Fibroblast of lung (primary cell): ENCODE measurements around the gene FALEC. TPM values are rescaled to one million over a fixed set of nuclear protein-coding genes. Genes with fewer than 3 reads are reported as not detected.
A peak's percentile ranks its signal among the peaks of the same experiment; 100 is the strongest.
"Not testable (repeated sequence)": the region's sequence is repeated elsewhere in the genome, so short reads cannot be mapped to it uniquely, and the experiment has no call there.

Experiments
- DNase-seq, 2 donors: peaks; one replicate each; pipeline versions ENCODE4 v3.0.0 to v3.0.0-alpha.2; 2010; ENCODE audit warnings: low read depth in 2 of 2
- H2AFZ ChIP-seq: 2 replicates; pipeline ENCODE4 v1.5.1; 2012; ENCODE audit warnings: low read length, control low read depth, inconsistent platforms
- H3K27ac ChIP-seq: 2 replicates; pipeline ENCODE4 v1.5.1; 2011; ENCODE audit warnings: low read length, control low read depth; ENCODE audit not compliant: insufficient read depth
- H3K27me3 ChIP-seq: 2 replicates; pipeline ENCODE4 v1.5.1; 2011; ENCODE audit warnings: mild to moderate bottlenecking, low read length; ENCODE audit not compliant: control insufficient read depth, insufficient read depth
- H3K36me3 ChIP-seq: 2 replicates; pipeline ENCODE4 v1.5.1; 2011; ENCODE audit warnings: low read length; ENCODE audit not compliant: control insufficient read depth, insufficient read depth
- H3K4me1 ChIP-seq: 2 replicates; pipeline ENCODE4 v1.5.1; 2011; ENCODE audit warnings: low read length; ENCODE audit not compliant: control insufficient read depth, insufficient read depth; ENCODE audit errors: extremely low read depth
- H3K4me2 ChIP-seq: 2 replicates; pipeline ENCODE4 v1.5.1; 2011; ENCODE audit warnings: low read length, control low read depth; ENCODE audit not compliant: insufficient read depth; ENCODE audit errors: extremely low read depth
- H3K4me3 ChIP-seq, 4 experiments: fragments of 200-600 bp in 1 of 4; sonication (generic) in 1 of 4; replicated peaks in 1 of 4; 2 replicates each; pipeline ENCODE4 v1.5.1; 2011 to 2016; ENCODE audit warnings: low read length in 4 of 4, low read depth in 3 of 4, mild to moderate bottlenecking in 3 of 4, control low read depth in 2 of 4, inconsistent platforms in 1 of 4, mixed read lengths in 1 of 4; ENCODE audit not compliant: insufficient read depth in 1 of 4; ENCODE audit errors: control extremely low read depth in 1 of 4
- H3K79me2 ChIP-seq: 2 replicates; pipeline ENCODE4 v1.5.1; 2012; ENCODE audit warnings: mild to moderate bottlenecking, low read length, inconsistent platforms; ENCODE audit not compliant: control insufficient read depth, insufficient read depth
- H3K9ac ChIP-seq: 2 replicates; pipeline ENCODE4 v1.5.1; 2011; ENCODE audit warnings: mild to moderate bottlenecking, low read length, control low read depth; ENCODE audit not compliant: insufficient read depth
- H3K9me3 ChIP-seq: 2 replicates; pipeline ENCODE4 v1.5.1; 2012; ENCODE audit warnings: low read depth, low read length; ENCODE audit not compliant: control insufficient read depth, insufficient read depth
- H4K20me1 ChIP-seq: 2 replicates; pipeline ENCODE4 v1.5.1; 2011; ENCODE audit warnings: low read length; ENCODE audit not compliant: control insufficient read depth, insufficient read depth; ENCODE audit errors: extremely low read depth
- CTCF ChIP-seq, 2 donors: IDR thresholded peaks in 1 of 2; conservative IDR thresholded peaks in 1 of 2; 1 replicate in 1 of 2; 2 replicates in 1 of 2; pipeline ENCODE4 v1.5.1; 2011 to 2012; ENCODE audit warnings: low read length in 2 of 2, control low read depth in 1 of 2, inconsistent platforms in 1 of 2, low read depth in 1 of 2, mild to moderate bottlenecking in 1 of 2
- EZH2 ChIP-seq: IDR thresholded peaks from 2 replicates; pipeline ENCODE4 v1.5.1; 2012; ENCODE audit warnings: low read length, control low read depth, mild to moderate bottlenecking; ENCODE audit errors: missing control alignments
- polyA plus RNA-seq, 2 donors: library from polyadenylated mRNA; depleted of rRNA in 1 of 2; stranded (reverse) in 1 of 2; unstranded in 1 of 2; fragments of >200 nt; gene quantifications; 2 replicates each; pipeline ENCODE4 v1.2.1, GENCODE V29; 2011 to 2012; ENCODE audit warnings: missing spikeins in 1 of 2
- total RNA-seq: library from RNA; depleted of rRNA; stranded (reverse); fragments of >200 nt; gene quantifications from 2 replicates; pipeline ENCODE4 v1.2.1, GENCODE V29; 2014

Gene FALEC
- total and polyA plus RNA-seq, 2 donors (not counting 1 experiment from before 2014, with no cell fraction given) = 0.83 TPM; not detected in 1

GRCh38 chr1:150579945-150580642 lies 64.5 kb downstream of the FALEC start:
- TF ChIP-seq EZH2 = no peak
- TF ChIP-seq CTCF (conservative IDR thresholded peaks at IDR 0.05 in 1 of 2, IDR thresholded peaks at IDR 0.05 in 1 of 2; ENCODE audit: low read depth in 1 of 2, low read length in 2 of 2) = no peak
- Histone ChIP-seq H3K27ac (peak overlapping the region; percentile 97), H3K79me2 (peaks cover 49% of the 10 kb centered on the region), H3K27me3 (no peaks in the 10 kb centered on the region), H2AFZ (peak overlapping the region; percentile 43), H3K4me1 (peaks cover 3% of the 10 kb centered on the region), H3K4me2 (peak overlapping the region; percentile 93), H3K9ac (peak overlapping the region; percentile 70), H3K4me3 (peak overlapping the region; percentile 54 to 62 (median 60)), H3K36me3 (peaks cover 19% of the 10 kb centered on the region), H4K20me1 (peaks cover 21% of the 10 kb centered on the region), H3K9me3 (no peaks in the 10 kb centered on the region)
- no peak for DNase-seq

GRCh38 chr1:150580966-150581365 lies 65.4 kb downstream of the FALEC start:
- DNase-seq, H2AFZ ChIP-seq, H3K4me3 ChIP-seq, H3K27ac ChIP-seq, H3K9me3 ChIP-seq, H3K9ac ChIP-seq, H3K4me2 ChIP-seq, H3K27me3 ChIP-seq, H3K4me1 ChIP-seq: not testable (repeated sequence)
- H3K79me2 ChIP-seq = peaks cover 40% of the 10 kb centered on the region
- peaks cover 15% of the 10 kb centered on the region for H3K36me3 ChIP-seq
- H4K20me1 ChIP-seq = peaks cover 14% of the 10 kb centered on the region

GRCh38 chr1:150581437-150581836 lies 65.9 kb downstream of the FALEC start:
- not testable (repeated sequence) for DNase-seq, H3K27ac ChIP-seq, H3K27me3 ChIP-seq, H2AFZ ChIP-seq, H3K4me1 ChIP-seq, H3K9me3 ChIP-seq, H3K4me2 ChIP-seq, H3K4me3 ChIP-seq, H3K9ac ChIP-seq
- Histone ChIP-seq H4K20me1 (peaks cover 12% of the 10 kb centered on the region), H3K79me2 (peaks cover 35% of the 10 kb centered on the region), H3K36me3 (peaks cover 15% of the 10 kb centered on the region)

- not testable (repeated sequence) for H3K4me3 ChIP-seq, H3K4me2 ChIP-seq, H3K9me3 ChIP-seq, DNase-seq, H3K4me1 ChIP-seq, H3K9ac ChIP-seq, H2AFZ ChIP-seq, H3K27me3 ChIP-seq, H3K27ac ChIP-seq
- H3K79me2 ChIP-seq = peaks cover 30% of the 10 kb centered on the region
- peaks cover 12% of the 10 kb centered on the region for H4K20me1 ChIP-seq
- H3K36me3 ChIP-seq = peaks cover 11% of the 10 kb centered on the region
Observed at GRCh38 chr1:150581962-150582361, 66.4 kb downstream of the FALEC start.
